ENCODE data around the gene KIF1B.

Gene KIF1B

DNA sequence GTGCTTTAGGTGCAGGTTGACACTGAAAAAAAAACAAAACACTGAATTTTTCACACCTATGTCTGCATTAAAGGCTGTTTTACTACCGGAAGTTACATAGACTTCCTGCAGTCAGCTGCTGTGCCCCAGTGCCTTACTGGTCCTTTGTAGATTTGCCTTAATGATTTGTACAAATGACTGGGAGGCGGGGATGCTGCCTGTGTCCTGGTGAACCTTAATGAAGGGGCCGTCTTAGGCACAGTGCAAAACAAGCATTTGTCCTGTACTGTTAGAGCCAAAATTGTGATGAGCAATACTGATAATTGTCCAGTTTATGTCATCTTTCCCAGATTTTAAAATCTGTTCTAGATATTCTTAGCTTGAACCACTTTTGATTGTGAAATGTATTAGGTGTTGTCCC lies 97.6 kb downstream of the KIF1B start:
- H3K4me3 ChIP-seq (ENCODE audit: low read length), result no peak overlapping the region
- DNase-seq (ENCODE audit: low read depth), result no peak
- TF ChIP-seq, protein P1, sequence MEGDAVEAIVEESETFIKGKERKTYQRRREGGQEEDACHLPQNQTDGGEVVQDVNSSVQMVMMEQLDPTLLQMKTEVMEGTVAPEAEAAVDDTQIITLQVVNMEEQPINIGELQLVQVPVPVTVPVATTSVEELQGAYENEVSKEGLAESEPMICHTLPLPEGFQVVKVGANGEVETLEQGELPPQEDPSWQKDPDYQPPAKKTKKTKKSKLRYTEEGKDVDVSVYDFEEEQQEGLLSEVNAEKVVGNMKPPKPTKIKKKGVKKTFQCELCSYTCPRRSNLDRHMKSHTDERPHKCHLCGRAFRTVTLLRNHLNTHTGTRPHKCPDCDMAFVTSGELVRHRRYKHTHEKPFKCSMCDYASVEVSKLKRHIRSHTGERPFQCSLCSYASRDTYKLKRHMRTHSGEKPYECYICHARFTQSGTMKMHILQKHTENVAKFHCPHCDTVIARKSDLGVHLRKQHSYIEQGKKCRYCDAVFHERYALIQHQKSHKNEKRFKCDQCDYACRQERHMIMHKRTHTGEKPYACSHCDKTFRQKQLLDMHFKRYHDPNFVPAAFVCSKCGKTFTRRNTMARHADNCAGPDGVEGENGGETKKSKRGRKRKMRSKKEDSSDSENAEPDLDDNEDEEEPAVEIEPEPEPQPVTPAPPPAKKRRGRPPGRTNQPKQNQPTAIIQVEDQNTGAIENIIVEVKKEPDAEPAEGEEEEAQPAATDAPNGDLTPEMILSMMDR (conservative IDR thresholded peaks at IDR 0.05; ENCODE audit: low read depth, low read length), result no peak

DNA sequence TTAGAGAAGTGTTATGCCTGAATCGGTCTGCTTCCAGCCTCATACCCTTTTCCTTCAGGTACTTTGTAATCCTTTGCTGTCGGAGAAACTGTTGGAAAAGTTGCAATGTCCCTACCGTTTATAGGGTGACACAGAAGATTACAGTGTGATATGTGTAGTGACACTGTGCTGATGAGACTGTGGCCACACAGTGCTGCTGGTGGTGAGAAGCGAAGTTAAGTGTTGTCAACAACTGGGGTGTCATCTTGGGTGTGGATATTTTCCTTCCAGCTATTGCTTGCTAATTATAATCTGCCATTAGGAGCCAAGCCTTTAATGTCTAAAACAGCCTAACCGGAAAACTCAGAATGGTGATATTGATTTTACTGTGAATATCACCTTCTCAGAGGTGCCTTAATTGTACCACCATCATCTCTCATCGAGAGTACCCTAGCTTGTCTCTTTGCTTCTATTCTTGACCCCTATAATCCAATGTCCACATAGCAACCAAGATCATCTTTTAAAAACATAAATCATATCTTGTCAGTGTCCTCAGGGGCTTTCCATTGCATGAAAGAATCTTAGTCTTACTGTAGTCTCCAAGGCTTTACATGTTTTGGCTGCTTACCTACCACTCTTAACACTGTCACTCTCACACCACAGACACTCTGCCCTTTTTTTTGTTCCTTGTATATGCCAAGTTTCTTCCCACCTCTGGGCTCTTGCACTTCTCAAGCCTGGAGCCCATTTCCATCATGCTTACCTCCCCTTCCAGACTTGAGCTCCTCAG lies 99.1 kb downstream of the KIF1B start:
- DNase-seq (ENCODE audit: low read depth), result no peak
- TF ChIP-seq, protein P1 (conservative IDR thresholded peaks at IDR 0.05; ENCODE audit: low read depth, low read length), result no peak
- H3K4me3 ChIP-seq (ENCODE audit: low read length), result no peak overlapping the region

DNA sequence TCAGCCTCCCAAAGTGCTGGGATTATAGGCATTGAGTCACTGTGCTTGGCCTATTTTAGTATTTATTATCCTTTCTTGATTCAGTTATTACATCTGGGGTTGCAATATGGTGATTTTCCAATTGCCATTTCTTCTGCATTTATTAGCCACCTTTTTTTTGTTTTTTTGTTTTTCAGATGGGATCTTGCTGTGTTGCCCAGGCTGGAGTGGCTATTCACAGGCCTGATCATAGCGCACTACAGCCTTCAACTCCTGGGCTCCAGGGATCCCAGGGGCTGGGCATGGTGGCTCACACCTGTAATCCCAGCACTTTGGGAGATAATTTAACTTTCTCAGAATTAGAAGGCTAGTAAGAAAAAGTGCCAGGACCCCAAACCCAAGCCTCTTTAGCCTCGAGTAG lies 106.4 kb downstream of the KIF1B start:
- no peak overlapping the region for H3K4me3 ChIP-seq (ENCODE audit: low read length)
- DNase-seq (ENCODE audit: low read depth), result no peak
- TF ChIP-seq, protein P1 (conservative IDR thresholded peaks at IDR 0.05; ENCODE audit: low read depth, low read length), result no peak

DNA sequence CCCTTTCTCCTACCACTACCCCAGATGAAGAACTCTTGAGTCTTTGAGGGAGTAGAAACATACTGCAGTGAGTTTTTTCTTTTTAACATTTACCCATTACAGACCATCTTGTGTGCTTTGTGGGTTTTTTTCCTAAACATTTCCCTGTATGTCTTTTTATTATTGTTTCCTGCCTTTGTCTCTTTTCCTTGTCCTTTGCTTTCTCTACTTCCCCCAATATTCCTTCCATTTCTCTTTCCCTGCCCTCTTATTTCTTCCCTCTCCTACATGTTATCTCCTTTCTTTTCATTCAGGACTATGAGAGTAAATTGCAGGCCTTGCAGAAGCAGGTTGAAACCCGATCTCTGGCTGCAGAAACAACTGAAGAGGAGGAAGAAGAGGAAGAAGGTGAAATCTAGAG lies 109.4 kb downstream of the KIF1B start:
- DNase-seq (ENCODE audit: low read depth), result no peak
- TF ChIP-seq, protein P1 (conservative IDR thresholded peaks at IDR 0.05; ENCODE audit: low read depth, low read length), result no peak
- no peak overlapping the region for H3K4me3 ChIP-seq (ENCODE audit: low read length)

DNA sequence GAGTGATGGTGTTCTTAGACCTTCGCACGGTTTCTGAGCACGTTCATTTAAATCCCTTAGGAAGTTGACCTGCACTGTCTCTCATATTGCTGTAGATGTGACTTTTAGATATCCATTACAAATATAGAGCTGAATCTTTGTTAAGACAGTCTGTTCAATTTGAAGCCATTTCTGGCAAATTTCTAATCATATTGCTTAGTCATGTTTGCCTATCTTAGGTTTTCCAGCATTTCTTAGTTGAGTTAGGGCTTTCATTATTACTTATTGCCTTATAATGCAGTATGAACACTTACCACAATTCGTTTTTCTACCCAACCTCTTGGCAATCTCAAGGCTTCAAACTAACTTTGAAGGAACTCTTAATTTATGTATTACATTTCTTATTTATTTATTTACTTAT lies 110.0 kb downstream of the KIF1B start:
- no peak overlapping the region for H3K4me3 ChIP-seq (ENCODE audit: low read length)
- TF ChIP-seq, protein P1 (conservative IDR thresholded peaks at IDR 0.05; ENCODE audit: low read depth, low read length), result no peak
- DNase-seq (ENCODE audit: low read depth), result no peak

DNA sequence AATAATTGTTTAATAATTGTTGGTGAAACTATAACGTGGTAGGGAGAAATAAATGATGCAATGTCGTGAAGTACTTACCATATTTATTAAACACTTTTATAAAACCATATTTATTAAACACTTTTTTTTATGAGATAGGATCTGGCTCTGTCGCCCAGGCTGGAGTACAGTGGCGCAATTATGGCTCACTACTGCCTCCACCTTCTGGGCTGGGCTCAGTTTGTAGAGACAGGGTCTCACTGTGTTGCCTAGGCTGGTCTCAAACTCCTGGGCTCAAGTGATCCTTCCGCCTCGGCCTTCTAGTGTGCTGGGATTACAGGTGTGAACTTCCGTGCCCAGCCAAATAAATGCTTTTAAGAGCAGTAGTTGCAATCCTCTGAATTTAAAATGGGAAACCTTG lies 112.5 kb downstream of the KIF1B start:
- no peak overlapping the region for H3K4me3 ChIP-seq (ENCODE audit: low read length)
- no peak for DNase-seq (ENCODE audit: low read depth)
- TF ChIP-seq, protein P1 (conservative IDR thresholded peaks at IDR 0.05; ENCODE audit: low read depth, low read length), result no peak

- DNase-seq (ENCODE audit: low read depth), result no peak
- TF ChIP-seq, protein P1 (conservative IDR thresholded peaks at IDR 0.05; ENCODE audit: low read depth, low read length), result no peak
- no peak overlapping the region for H3K4me3 ChIP-seq (ENCODE audit: low read length)
Measured at GRCh38 chr1:10324627-10325026, 114.3 kb downstream of the KIF1B start.

Data from retinal pigment epithelial cell (primary cell).